GM19455 (cell line): ENCODE measurements around the gene ERC2.

ENCODE experiments used
- ATAC-seq: cut with Tn5 transposase; IDR thresholded peaks from one replicate; pipeline ENCODE4 v1.9.1; 2021; ENCODE audit not compliant: unreplicated experiment

Gene ERC2

GRCh38 chr3:55661141-55661540, 807.1 kb downstream of the ERC2 start:
- ATAC-seq = peak; percentile 33

- ATAC-seq = no peak
Observed at GRCh38 chr3:55660642-55661041, 807.6 kb downstream of the ERC2 start.

- no peak for ATAC-seq
Observed at GRCh38 chr3:55659701-55660100, 808.6 kb downstream of the ERC2 start.

- peak; percentile 54 for ATAC-seq
Observed at GRCh38 chr3:55658690-55659562, 809.3 kb downstream of the ERC2 start.

GRCh38 chr3:55658270-55658669, 810.0 kb downstream of the ERC2 start:
- peak; percentile 9 for ATAC-seq

GRCh38 chr3:55655544-55655943, 812.7 kb downstream of the ERC2 start:
- no peak for ATAC-seq

- peak; percentile 85 for ATAC-seq
Observed at GRCh38 chr3:55654123-55654760, 814.0 kb downstream of the ERC2 start.

GRCh38 chr3:55651011-55651410, 817.3 kb downstream of the ERC2 start:
- no peak for ATAC-seq

GRCh38 chr3:55650011-55650410, 818.3 kb downstream of the ERC2 start:
- no peak for ATAC-seq

GRCh38 chr3:55649554-55649953, 818.7 kb downstream of the ERC2 start:
- no peak for ATAC-seq

GRCh38 chr3:55648591-55649318, 819.5 kb downstream of the ERC2 start:
- ATAC-seq = no peak

GRCh38 chr3:55647670-55648069, 820.6 kb downstream of the ERC2 start:
- ATAC-seq = no peak

GRCh38 chr3:55647063-55647462, 821.2 kb downstream of the ERC2 start:
- ATAC-seq = no peak

- ATAC-seq = no peak
Observed at GRCh38 chr3:55646121-55646520, 822.1 kb downstream of the ERC2 start.

- no peak for ATAC-seq
Observed at GRCh38 chr3:55645422-55645821, 822.8 kb downstream of the ERC2 start.

GRCh38 chr3:55643283-55643682, 825.0 kb downstream of the ERC2 start:
- no peak for ATAC-seq

- ATAC-seq = no peak
Observed at GRCh38 chr3:55641964-55642363, 826.3 kb downstream of the ERC2 start.

- ATAC-seq = no peak
Observed at GRCh38 chr3:55639896-55640765, 828.1 kb downstream of the ERC2 start.

GRCh38 chr3:55639143-55639542, 829.1 kb downstream of the ERC2 start:
- no peak for ATAC-seq

GRCh38 chr3:55637906-55638638, 830.2 kb downstream of the ERC2 start:
- ATAC-seq = no peak
